RWPE2 (cell line): ENCODE data around the gene SORCS2.

Experiments used
- ATAC-seq: fragments of 200-7000 bp; cut with Tn5 transposase; 3 replicates; pipeline ENCODE4 v1.9.1; 2021; ENCODE audit warnings: low read depth
- DNase-seq: peaks from one replicate; pipeline ENCODE4 v3.0.0-alpha.2; 2020; ENCODE audit warnings: low spot score
- H3K27ac ChIP-seq: fragments of 450-650 bp; 2 replicates; pipeline ENCODE4 v1.5.1; 2017; ENCODE audit warnings: mild to moderate bottlenecking; ENCODE audit not compliant: poor library complexity, severe bottlenecking
- H3K27me3 ChIP-seq: fragments of 250-450 bp; sonication (Bioruptor Pico); 2 replicates; pipeline ENCODE4 v1.5.1; 2021; ENCODE audit warnings: mild to moderate bottlenecking, moderate library complexity; ENCODE audit not compliant: insufficient read depth, poor library complexity, severe bottlenecking
- H3K36me3 ChIP-seq: fragments of 250-450 bp; sonication (Bioruptor Pico); 2 replicates; pipeline ENCODE4 v1.5.1; 2020; ENCODE audit warnings: low read depth, mild to moderate bottlenecking, moderate library complexity
- H3K4me1 ChIP-seq: fragments of 250-450 bp; sonication (Bioruptor Pico); 2 replicates; pipeline ENCODE4 v1.5.1; 2021; ENCODE audit warnings: mild to moderate bottlenecking, moderate library complexity; ENCODE audit not compliant: insufficient read depth, poor library complexity, severe bottlenecking
- H3K4me3 ChIP-seq: fragments of 250-450 bp; sonication (Bioruptor Pico); 2 replicates; pipeline ENCODE4 v1.5.1; 2021; ENCODE audit warnings: mild to moderate bottlenecking, moderate library complexity; ENCODE audit not compliant: severe bottlenecking
- H3K9me3 ChIP-seq: fragments of 250-450 bp; sonication (Bioruptor Pico); 2 replicates; pipeline ENCODE4 v1.5.1; 2021; ENCODE audit warnings: mild to moderate bottlenecking, moderate library complexity; ENCODE audit not compliant: severe bottlenecking
- TF ChIP-seq, protein P1 (sequence below): fragments of 450-650 bp; IDR thresholded peaks from one replicate; pipeline ENCODE4 v1.5.1; 2017; ENCODE audit warnings: mild to moderate bottlenecking, moderate library complexity; ENCODE audit not compliant: poor library complexity, severe bottlenecking

SORCS2 gene

DNA sequence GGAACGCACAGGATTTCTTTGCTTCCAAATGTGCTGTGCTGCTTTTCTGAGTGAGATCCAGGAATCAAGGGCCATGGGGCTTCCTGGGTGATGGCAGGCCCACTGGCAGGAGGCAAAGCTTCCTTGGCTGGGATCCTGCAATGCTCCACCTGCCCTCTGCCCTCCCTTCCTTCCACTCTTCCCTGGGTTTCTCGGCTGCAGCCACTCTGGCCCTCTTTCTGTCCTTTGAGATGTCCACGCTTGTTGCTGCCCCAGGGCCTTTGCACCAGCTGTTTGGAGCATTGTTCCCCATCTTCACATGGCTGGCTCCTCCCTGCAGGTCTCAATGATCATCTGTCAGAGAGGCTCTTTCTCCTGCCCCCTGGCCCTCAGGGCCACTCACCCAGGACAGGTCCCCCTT is 163.5 kb downstream of the SORCS2 start:
- Histone ChIP-seq H3K27me3 (no peaks in the 10 kb centered on the region), H3K4me3 (no peak overlapping the region), H3K9me3 (no peaks in the 10 kb centered on the region), H3K27ac (no peak overlapping the region), H3K36me3 (no peaks in the 10 kb centered on the region), H3K4me1 (no peaks in the 10 kb centered on the region)
- TF ChIP-seq, protein P1, sequence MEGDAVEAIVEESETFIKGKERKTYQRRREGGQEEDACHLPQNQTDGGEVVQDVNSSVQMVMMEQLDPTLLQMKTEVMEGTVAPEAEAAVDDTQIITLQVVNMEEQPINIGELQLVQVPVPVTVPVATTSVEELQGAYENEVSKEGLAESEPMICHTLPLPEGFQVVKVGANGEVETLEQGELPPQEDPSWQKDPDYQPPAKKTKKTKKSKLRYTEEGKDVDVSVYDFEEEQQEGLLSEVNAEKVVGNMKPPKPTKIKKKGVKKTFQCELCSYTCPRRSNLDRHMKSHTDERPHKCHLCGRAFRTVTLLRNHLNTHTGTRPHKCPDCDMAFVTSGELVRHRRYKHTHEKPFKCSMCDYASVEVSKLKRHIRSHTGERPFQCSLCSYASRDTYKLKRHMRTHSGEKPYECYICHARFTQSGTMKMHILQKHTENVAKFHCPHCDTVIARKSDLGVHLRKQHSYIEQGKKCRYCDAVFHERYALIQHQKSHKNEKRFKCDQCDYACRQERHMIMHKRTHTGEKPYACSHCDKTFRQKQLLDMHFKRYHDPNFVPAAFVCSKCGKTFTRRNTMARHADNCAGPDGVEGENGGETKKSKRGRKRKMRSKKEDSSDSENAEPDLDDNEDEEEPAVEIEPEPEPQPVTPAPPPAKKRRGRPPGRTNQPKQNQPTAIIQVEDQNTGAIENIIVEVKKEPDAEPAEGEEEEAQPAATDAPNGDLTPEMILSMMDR = no peak
- ATAC-seq = no peak
- no peak for DNase-seq

DNA sequence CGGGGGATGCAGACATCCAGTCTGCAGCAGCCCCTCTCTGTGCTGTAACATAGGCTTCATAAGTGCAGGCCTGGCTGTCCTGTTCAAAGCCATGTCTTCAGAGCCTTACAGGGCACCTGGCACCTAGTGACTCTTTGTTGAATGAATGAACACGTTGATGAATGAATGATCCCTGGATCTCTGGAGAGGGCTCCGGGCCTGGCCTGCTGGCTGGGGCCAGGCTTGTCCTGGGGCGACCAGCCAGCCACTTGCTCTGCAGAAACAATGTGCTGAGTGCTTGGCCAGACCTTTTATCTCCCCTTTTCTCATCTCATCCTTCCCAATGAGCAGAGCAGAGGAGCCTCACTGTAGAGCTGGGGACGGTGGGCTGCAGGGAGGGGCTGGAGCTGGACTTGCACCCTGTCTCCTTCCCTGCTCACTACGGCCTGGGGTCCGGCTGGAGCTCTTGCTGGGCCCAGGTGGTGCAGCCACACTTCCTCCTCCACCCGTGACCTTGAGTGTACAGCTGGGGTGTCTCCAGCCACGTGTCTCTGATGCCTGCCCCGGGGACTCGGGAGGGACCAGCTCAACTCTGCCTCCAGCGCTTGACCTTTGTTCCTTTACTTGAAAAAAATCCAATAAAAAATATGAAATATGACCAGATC is 164.5 kb downstream of the SORCS2 start:
- Histone ChIP-seq H3K4me1 (no peaks in the 10 kb centered on the region), H3K27ac (no peak overlapping the region), H3K36me3 (no peaks in the 10 kb centered on the region), H3K9me3 (no peaks in the 10 kb centered on the region), H3K27me3 (no peaks in the 10 kb centered on the region), H3K4me3 (no peak overlapping the region)
- ATAC-seq (no peak), DNase-seq (no peak)
- TF ChIP-seq, protein P1 = no peak

DNA sequence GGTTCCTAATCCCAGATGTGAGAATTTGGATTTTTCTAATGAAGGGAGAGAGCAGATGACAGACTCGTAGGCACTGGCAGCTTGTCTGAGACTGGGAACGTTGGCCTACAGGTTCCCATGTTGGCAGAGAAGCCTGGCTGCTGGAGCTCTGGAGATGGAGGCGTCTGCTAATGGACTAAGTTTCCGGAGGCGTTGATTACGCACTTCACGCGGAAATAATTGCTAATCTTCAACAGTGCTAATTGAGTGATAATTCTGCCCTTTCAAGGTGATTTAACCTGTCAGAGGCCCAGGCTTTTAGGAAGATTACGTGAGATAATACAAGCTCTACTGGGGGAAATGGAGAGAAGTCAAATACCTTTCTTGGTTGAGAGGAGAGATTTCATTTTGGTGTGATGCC is 165.0 kb downstream of the SORCS2 start:
- H3K27me3 ChIP-seq = no peaks in the 10 kb centered on the region
- ATAC-seq = no peak
- H3K4me3 ChIP-seq = no peak overlapping the region
- H3K4me1 ChIP-seq = no peaks in the 10 kb centered on the region
- DNase-seq = no peak
- TF ChIP-seq, protein P1 = no peak
- no peak overlapping the region for H3K27ac ChIP-seq
- no peaks in the 10 kb centered on the region for H3K36me3 ChIP-seq
- H3K9me3 ChIP-seq = no peaks in the 10 kb centered on the region

DNA sequence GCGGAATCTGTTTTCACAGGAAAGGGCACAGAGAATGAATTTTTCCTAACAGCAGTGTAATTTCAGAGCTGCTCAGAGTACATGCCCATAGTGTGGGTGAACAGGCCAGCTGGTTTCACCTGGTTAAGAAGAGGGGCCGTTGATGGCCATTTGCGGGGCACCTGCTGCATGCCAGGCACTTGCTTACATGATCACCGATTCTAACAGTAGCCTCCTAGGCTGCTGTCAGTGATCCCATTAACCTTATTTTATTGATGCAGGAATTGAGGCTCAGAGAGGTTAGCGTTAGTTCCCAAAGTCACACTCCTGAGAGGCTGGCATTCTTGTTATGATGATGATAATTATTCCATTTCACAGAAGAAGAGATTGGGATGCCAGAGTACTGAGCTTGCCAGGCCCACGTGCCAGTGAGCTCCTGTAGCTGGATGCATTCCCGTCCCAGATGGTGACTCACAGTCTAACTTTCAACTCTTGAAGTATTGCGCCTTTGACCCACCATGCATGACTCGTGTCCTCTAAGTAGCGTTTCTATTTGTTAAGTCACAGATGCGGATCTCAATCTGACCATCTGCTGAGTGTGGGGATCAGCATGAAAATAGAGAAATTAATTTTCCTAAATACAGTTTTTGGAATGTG is 165.9 kb downstream of the SORCS2 start:
- Histone ChIP-seq H3K9me3 (no peaks in the 10 kb centered on the region), H3K4me3 (no peak overlapping the region), H3K4me1 (no peaks in the 10 kb centered on the region), H3K27ac (no peak overlapping the region), H3K27me3 (no peaks in the 10 kb centered on the region), H3K36me3 (no peaks in the 10 kb centered on the region)
- TF ChIP-seq, protein P1 = no peak
- DNase-seq (no peak), ATAC-seq (peak; percentile 97)
